Adrenal gland (tissue), 5 donors: ENCODE data around the gene SPAG16.

ENCODE experiments used
- POLR2A ChIP-seq, 2 donors: fragments of 450-650 bp; IDR thresholded peaks; one replicate each; pipeline ENCODE4 v1.6.1; 2017; ENCODE audit warnings: antibody characterized with exemption in 2 of 2, mild to moderate bottlenecking in 2 of 2, moderate library complexity in 1 of 2
- TF ChIP-seq, protein P1 (sequence below), 6 experiments: fragments of 450-650 bp in 4 of 6; fragments of 200-600 bp in 2 of 6; sonication (generic) in 1 of 6; IDR thresholded peaks; 1 replicate in 5 of 6; 2 replicates in 1 of 6; pipeline versions ENCODE4 v1.5.1 to v1.8.0; 2016 to 2021; ENCODE audit warnings: antibody characterized with exemption in 6 of 6, mild to moderate bottlenecking in 2 of 6, moderate library complexity in 1 of 6
- donor health status: DM: no; HTN: no; CAD: no.

GRCh38 chr2:213958086-213958485 is 673.8 kb downstream of the SPAG16 start:
- TF ChIP-seq, protein P1, sequence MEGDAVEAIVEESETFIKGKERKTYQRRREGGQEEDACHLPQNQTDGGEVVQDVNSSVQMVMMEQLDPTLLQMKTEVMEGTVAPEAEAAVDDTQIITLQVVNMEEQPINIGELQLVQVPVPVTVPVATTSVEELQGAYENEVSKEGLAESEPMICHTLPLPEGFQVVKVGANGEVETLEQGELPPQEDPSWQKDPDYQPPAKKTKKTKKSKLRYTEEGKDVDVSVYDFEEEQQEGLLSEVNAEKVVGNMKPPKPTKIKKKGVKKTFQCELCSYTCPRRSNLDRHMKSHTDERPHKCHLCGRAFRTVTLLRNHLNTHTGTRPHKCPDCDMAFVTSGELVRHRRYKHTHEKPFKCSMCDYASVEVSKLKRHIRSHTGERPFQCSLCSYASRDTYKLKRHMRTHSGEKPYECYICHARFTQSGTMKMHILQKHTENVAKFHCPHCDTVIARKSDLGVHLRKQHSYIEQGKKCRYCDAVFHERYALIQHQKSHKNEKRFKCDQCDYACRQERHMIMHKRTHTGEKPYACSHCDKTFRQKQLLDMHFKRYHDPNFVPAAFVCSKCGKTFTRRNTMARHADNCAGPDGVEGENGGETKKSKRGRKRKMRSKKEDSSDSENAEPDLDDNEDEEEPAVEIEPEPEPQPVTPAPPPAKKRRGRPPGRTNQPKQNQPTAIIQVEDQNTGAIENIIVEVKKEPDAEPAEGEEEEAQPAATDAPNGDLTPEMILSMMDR (IDR thresholded peaks at IDR 0.05): no peak
- TF ChIP-seq POLR2A (IDR thresholded peaks at IDR 0.05): no peak
